GM18951 (cell line): ENCODE data around the gene CHRNB2.

Experiments
- POLR2A ChIP-seq: IDR thresholded peaks from 4 replicates; pipeline ENCODE4 v1.6.1; 2011; ENCODE audit warnings: mild to moderate bottlenecking; ENCODE audit not compliant: insufficient read length, insufficient read depth; ENCODE audit errors: extremely low read depth
- in situ Hi-C: fragments of 300-500 bp; cut with MboI; formaldehyde crosslinking; loops from one replicate; pipeline ENCODE4 v1.12.0; 2022; ENCODE audit warnings: low sequenced_read_pairs, mixed read lengths, inconsistent platforms; ENCODE audit not compliant: unreplicated experiment

CHRNB2 gene

DNA sequence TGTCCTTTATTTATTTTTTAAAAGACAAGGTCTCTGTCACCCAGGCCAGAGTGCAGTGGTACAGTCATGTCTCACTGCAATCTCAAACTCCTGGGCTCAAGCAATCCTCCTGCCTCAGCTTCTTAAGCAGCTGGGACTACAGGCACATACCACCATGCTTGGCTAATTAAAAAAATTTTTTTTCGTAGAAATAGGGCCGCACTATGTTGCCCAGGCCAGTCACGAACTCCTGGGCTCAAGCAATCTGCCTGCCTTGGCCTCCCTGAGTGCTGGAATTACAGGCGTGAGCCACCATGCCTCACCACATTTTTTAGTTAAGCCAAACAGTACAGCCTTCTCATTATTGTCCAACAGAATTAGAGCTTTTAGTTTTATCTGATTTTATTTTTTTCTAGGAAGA is 47.8 kb downstream of the CHRNB2 start:
- TF ChIP-seq POLR2A, result no peak
- in situ Hi-C loops, result no loop called here

DNA sequence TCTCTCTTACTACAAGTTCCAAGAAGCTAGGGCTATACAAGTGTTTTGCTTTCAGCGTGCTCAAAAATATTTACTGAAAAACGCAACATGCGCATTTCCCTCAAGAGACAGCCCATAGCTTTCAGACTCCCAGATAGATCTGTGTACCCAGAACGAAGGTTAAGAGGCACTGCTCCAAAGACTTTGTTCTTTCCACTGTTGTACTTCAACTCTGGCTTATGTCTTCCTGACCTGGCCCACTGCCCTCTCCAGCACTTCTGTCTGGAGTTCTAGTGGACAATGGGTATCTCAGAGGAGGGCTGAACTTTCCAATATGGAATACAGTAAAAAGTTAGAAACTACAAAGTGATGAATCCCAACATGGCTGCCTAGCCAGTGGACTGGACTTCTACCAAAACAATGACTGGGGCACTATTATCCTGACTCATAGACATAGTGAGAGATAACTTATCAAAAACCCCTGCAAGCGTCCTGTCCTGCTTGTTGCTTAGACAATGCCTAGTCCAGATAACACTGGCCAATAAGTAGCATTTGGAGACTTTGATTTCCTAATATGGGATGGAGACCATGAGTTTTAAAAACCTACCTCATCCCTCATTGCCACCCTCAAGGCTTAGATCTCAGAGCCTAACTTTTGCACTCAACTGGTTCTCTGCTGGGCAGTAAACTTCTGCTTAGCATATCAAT is 49.2 kb downstream of the CHRNB2 start:
- TF ChIP-seq POLR2A, result no peak
- in situ Hi-C loops, result no loop called here

DNA sequence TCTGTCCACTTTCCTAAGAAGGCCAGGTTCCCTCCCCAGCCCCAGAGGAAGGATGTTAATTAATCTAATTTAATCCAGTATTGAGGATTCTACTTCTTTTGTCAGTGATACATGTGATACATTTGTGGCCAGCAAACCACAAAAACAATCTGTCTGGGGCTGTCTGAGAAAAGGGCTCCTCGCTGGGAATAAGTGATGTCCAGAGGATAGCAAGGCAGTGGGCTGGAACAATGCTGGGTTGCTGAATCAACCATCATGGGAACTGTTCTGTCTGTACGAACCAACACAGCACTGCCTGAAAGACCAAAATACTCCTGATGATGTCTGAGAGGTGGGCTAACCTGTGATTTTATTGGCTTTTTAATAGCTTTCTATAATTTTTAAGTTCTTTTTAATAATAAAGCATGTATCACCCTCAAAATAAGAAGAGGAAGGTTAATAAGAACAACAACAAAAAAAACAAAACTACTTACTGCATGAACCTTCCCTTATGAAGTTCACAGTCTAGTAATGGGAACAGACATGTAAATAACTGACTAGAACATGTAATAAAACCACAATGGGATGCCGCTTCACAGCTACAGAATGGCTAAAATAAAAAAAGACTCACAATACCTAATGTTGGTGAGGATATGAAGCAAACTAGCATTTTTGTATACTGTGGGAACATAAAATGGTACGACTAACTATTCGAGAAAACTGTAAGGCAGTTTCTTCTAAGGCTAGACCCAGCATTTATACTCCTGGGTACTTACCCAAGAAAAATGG is 51.8 kb downstream of the CHRNB2 start:
- TF ChIP-seq POLR2A, result no peak

DNA sequence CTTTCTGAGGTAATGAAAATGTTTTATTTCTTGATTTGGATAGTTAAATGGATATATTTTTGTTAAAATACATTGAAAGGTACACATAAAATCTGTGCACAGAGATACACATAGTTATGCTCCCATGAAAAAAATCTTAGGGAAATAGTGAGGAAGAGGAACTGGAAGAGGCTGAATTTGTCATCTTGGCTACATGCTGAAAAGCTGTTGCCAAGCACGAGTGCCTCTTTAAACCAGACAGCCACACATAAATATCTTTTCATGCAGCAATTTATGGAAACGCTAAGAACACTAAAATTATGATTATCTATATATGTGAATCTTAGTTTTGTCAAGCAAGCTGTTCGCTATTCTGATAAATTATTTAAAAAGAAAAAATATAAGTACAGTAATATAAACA is 53.2 kb downstream of the CHRNB2 start:
- in situ Hi-C loops, result no loop called here
- TF ChIP-seq POLR2A, result no peak

More for the DNA sequence above, 51.8 kb downstream of the CHRNB2 start:
- in situ Hi-C loops, result no loop called here

DNA sequence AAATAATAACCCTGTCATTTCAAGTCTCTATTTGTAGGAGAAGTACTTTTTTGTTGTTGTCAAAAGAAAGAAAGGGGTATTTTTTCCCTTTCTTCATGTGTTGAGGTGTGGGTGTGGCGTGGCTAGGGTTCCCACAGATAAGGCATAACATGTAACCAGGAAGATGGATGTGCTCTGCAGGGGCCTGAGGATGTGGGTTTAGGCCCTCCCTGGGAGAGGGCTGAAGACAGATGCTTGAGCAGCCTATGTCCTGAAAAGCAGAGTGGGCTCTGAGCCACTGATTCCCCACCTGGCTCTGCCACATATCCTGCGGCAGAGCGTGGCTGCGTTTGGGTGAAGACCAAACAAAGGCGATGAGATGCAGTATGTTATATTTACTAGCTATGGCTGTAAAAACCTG is 54.3 kb downstream of the CHRNB2 start:
- in situ Hi-C loops, result no loop called here
- TF ChIP-seq POLR2A, result no peak

DNA sequence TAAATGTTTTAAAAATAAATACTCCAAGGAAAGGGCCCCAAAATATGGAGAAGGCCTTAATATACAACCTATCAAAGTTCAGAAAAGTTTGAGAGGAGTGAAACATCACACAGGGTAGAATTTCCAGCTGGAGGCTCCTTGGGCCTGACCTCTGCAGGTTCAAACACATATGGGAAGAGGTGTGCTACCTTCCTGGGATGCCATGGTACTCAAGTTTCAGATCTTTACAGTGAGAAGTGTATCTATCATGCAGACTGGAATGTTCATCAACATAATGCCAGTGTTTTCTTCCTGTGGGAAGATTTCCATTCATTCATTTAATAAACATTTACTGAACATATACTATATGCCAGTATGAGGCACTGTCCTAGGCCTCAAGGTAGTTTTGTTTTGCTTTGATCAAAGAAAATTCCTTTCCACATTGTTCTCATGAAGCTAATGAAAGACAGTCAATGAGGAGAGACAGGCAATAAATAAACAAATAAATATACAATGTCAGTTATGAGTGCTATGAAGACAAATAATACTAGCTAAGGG is 55.0 kb downstream of the CHRNB2 start:
- in situ Hi-C loops, result no loop called here
- no peak for TF ChIP-seq POLR2A

DNA sequence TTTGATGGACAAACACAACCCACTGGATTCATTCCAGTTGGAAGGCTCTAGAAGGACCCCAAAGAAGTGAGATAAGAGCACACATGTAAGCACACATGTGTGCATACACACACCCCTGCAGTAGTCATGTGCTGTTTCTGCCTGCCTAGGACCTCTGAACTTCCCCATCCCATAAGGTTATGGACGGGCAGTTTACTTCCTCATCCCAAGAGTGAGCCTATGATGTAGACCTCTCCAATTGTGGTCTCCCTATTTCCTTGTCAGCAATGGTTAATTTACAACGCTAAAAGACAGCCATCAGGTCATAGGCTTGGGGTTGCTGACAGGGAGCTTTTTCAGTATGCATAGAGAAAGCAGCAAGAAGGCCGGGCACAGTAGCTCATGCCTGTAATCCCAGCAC is 55.8 kb downstream of the CHRNB2 start:
- in situ Hi-C loops, result no loop called here
- TF ChIP-seq POLR2A, result no peak

DNA sequence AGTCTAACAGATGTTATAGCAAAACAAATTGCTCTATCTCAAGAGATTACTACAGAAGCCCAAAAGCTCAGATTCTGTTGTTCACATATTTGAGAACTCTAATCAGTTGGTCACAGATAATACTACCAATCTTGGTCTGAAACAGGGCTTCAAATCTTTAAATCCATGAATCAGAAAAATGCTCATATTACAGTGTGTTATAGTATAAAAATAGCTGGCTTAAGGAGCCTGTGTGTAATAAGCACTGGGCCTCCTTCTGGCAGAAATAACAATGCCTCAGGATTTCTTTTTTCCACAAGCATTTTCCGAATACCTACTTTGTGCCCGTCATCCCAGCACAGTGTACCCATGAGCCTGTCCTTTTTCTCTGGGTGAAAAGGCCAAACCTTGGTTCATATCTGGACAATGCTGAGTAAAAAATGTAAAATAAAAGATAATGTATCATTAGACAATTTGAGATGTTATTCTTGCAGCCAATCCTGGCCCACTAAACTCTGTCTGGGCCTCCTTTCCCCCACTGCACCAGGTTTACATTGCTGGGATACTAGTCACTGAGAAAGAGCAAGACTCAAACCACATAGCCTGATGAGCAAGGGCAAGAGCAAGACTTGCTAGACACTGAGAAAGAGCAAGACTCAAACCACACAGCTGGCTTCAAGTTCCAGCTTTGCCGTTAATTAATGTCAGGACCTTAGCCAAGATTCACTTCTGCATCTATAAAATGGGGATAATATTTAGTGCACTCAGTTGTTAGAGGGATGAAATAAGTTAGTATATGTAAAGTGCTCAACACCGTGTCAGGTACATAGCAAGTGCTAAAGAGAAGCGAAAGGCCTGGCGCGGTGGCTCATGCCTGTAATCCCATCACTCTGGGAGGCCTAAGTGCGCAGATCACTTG is 57.4 kb downstream of the CHRNB2 start:
- in situ Hi-C loops, result no loop called here
- no peak for TF ChIP-seq POLR2A

DNA sequence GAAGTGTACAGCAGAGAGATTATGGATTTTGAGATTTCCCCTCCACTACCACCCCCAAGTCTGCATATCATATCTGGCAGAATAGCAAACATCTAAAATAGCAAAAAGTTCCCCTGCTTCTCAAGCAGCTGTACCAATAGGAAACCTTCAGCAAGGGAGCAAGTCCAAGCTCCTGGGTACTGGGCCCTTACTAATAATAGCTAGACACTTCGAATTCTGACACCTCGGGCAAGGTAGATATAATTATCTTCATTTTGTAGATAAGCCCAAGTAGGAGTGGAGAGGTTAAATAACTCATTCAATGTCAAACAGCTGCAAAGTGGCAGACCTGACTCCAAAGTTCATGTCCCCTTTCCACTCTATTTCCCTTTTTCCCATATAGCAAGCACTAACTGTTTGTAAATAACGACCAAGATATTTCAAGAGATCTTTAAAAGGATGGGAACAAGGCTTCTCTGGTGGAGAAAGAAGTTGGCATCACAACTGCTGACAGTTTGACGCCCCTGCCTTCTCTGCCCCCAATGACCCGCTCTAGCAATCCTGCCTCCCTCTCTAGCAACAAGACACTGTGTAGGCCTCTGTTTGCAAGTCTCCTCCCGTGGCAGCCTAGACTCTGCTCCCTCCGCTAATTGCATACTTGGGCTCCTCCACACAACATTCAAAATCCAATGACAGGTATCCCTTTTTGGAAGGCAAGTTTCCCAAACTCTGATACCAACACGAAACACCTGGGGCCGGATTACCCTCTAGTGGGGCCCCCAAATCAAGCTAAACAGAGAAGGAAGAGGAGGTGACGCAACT is 59.1 kb downstream of the CHRNB2 start:
- TF ChIP-seq POLR2A, result no peak
- in situ Hi-C loops, result no loop called here

DNA sequence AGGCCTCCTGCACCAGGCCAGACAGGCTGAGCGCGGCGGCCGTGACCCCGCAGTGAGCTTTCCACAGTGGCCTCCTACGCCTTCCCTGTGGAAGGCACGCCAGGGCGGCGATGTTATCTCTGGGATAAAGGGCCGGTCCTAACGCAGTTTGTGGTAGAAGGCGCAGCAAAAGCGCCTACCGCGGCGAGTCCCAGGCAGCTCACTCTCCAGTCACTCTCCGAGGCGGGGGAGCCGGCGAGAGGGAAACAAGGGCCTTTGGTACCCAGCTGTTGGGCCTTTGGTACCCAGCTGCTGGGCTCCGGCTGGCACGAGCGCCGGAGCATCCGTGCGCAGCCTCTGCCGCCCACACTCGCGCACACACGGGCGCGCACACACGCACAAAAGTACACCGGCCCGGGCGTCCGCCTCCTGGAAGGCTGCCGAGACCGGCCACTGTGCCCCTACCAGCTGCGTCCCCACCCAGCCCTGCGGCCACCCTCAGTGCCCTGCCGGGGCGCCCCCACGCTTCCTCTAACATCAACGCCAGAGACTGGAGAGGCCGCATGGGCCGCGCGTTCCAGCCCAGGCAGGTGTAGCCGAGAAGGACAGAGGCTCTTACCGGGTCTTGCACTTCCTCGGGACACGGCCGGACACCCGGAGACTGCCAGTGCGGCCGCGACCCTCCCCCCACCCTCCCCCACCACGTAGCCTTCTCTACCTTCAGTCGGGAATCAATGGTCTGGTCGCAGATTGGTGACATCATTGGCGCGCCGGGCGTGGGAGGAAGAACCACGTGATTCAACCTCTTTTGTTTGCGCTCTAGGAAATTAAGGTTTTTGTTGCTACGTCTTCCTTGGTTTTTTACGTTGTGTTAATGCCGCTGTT is 59.9 kb downstream of the CHRNB2 start:
- peak; percentile 47 for TF ChIP-seq POLR2A
- in situ Hi-C loops, result no loop called here

DNA sequence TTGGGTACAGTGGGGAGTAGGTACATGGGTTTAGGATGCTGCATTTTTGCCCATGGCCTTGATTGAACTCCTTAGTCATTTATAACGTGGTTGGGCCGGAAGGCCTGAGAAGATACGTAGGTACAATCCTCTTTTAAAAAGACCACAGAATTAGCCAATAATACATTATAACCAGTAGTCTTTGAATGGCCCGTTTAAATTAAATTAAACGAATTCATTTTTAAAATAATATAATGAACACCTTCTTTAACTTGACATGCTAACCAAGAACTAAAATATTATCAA is 60.5 kb downstream of the CHRNB2 start:
- TF ChIP-seq POLR2A, result no peak
- in situ Hi-C loops, result no loop called here
